MCF 10A (cell line): ENCODE measurements around the gene HOOK1. TPM values are rescaled to one million over a fixed set of nuclear protein-coding genes. Genes with fewer than 3 reads are reported as not detected.

Source experiments
- BruUV-seq: library from RNA; stranded (reverse); fragments of 400-500 nt; replicated peaks from 2 replicates; lab custom pipeline; 2021; lab: Mats Ljungman, UMichigan
- CTCF ChIA-PET: fragments of 300-600 bp; sonication (Branson Sonifier 250); formaldehyde crosslinking; extraction: SDS; loops from one replicate; lab custom pipeline; 2021; ENCODE audit warnings: antibody characterized with exemption, inconsistent platforms; lab: Yijun Ruan, JAX
- POLR2A ChIA-PET: fragments of 300-600, 350-650 bp; sonication (Branson Sonifier 250); formaldehyde crosslinking; extraction: SDS; loops from one replicate; lab custom pipeline; 2020; ENCODE audit warnings: antibody characterized with exemption, inconsistent platforms; lab: Yijun Ruan, JAX
- DNase-seq: peaks from one replicate; pipeline ENCODE4 v3.0.0-alpha.2; 2018; ENCODE audit not compliant: unreplicated experiment
- H3K27ac Mint-ChIP-seq: one replicate; pipeline ENCODE4 v1.8.0; 2022; ENCODE audit warnings: mild to moderate bottlenecking, low read depth, mixed read lengths; ENCODE audit not compliant: unreplicated experiment
- H3K27me3 Mint-ChIP-seq: one replicate; pipeline ENCODE4 v1.8.0; 2022; ENCODE audit warnings: mixed read lengths; ENCODE audit not compliant: insufficient read depth, unreplicated experiment
- H3K36me3 Mint-ChIP-seq: one replicate; pipeline ENCODE4 v1.8.0; 2022; ENCODE audit warnings: mild to moderate bottlenecking, moderate library complexity, mixed read lengths; ENCODE audit not compliant: insufficient read depth, unreplicated experiment
- H3K4me1 Mint-ChIP-seq: one replicate; pipeline ENCODE4 v1.8.0; 2022; ENCODE audit warnings: mixed read lengths; ENCODE audit not compliant: insufficient read depth, unreplicated experiment
- H3K4me3 Mint-ChIP-seq: one replicate; pipeline ENCODE4 v1.8.0; 2022; ENCODE audit warnings: mild to moderate bottlenecking, moderate library complexity, mixed read lengths; ENCODE audit not compliant: unreplicated experiment
- H3K9me3 Mint-ChIP-seq: one replicate; pipeline ENCODE4 v1.8.0; 2022; ENCODE audit warnings: mixed read lengths; ENCODE audit not compliant: unreplicated experiment
- intact Hi-C: fragments of 100-400 bp; cut with micrococcal nuclease; formaldehyde crosslinking; loops from 2 replicates; pipeline ENCODE4 v1.14.1; 2022
- total RNA-seq: library from RNA; stranded (reverse); gene quantifications from 2 replicates; pipeline ENCODE4 v1.2.3, GENCODE V29; 2022
- TF ChIP-seq, protein P1 (sequence below): fragments of 200-600 bp; IDR thresholded peaks from one replicate; pipeline ENCODE4 v1.8.0; 2022; ENCODE audit warnings: antibody characterized with exemption, mild to moderate bottlenecking; ENCODE audit not compliant: unreplicated experiment

Gene HOOK1
- total RNA-seq, 1 experiment from 2014 or later: 25.0 TPM

GRCh38 chr1:59767119-59767518 is 47.6 kb upstream of the HOOK1 start:
- no TSS peak for BruUV-seq
- Mint-ChIP-seq H3K4me1 (peaks cover 19% of the 10 kb centered on the region), H3K27ac (no peak overlapping the region), H3K36me3 (no peaks in the 10 kb centered on the region), H3K27me3 (no peaks in the 10 kb centered on the region), H3K9me3 (no peaks in the 10 kb centered on the region), H3K4me3 (no peak overlapping the region)
- ChIA-PET POLR2A (interaction anchor here (1.6 to 11.0 kb wide), 6 partner anchors 16 to 1014 kb away, joined by 4 to 88 read pairs (median 10); partner anchors contain the start of gene HOOK1), CTCF (interaction anchor here (0.8 to 2.3 kb wide), 3 partner anchors 15 to 182 kb away, joined by 3 to 7 read pairs (median 4); no protein-coding TSS in a partner anchor)
- TF ChIP-seq, protein P1, sequence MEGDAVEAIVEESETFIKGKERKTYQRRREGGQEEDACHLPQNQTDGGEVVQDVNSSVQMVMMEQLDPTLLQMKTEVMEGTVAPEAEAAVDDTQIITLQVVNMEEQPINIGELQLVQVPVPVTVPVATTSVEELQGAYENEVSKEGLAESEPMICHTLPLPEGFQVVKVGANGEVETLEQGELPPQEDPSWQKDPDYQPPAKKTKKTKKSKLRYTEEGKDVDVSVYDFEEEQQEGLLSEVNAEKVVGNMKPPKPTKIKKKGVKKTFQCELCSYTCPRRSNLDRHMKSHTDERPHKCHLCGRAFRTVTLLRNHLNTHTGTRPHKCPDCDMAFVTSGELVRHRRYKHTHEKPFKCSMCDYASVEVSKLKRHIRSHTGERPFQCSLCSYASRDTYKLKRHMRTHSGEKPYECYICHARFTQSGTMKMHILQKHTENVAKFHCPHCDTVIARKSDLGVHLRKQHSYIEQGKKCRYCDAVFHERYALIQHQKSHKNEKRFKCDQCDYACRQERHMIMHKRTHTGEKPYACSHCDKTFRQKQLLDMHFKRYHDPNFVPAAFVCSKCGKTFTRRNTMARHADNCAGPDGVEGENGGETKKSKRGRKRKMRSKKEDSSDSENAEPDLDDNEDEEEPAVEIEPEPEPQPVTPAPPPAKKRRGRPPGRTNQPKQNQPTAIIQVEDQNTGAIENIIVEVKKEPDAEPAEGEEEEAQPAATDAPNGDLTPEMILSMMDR: no peak
- intact Hi-C loops: no loop called here
- DNase-seq: no peak

DNA sequence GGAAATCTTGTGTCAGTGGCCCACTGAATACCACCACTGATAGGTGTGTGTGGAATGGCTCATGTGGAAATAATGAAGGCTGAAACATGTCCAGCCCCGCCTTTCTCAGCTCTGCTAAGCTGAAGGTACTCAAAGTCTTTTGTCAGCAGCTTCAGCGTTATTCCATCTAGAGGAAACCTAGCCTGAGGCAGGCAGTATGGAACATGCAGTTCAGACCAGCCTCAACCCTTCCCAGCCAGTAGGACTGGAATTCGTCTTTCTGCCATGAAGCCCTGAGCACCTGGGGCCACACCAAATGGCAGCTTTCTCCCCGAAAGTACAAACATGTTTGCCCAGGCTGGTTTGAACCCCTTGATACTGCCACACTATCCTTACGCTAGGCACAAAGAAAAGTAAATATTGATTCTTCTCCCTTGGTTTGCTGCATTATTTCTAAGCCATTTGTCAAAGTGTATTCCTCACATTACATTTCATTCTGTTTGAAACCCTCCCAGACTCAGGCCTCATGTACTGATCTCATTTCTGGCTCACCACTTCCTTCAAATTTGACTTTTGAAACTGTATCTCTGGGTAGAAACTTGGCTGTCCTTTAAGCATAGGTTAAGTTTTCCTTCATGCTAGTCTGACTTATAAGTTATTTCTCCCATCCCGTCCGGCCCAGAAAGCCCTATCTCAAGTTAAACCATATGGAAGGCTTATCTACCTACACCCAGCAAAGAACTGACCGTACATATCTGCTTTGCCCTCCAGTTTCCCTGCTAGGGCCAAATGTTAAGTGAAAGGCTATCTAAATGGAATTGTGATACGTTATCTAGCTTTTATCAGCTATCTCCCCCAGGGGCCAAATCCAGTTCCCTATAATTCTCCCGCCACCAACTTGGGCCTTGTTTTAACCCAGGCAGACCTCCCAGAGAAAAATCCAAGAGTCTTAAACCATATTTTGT is 45.7 kb upstream of the HOOK1 start:
- Mint-ChIP-seq H3K36me3 (no peaks in the 10 kb centered on the region), H3K4me1 (peaks cover 19% of the 10 kb centered on the region), H3K27me3 (no peaks in the 10 kb centered on the region), H3K27ac (peak overlapping the region; percentile 7), H3K4me3 (no peak overlapping the region), H3K9me3 (no peaks in the 10 kb centered on the region)
- ChIA-PET CTCF (interaction anchor here (0.6 to 2.3 kb wide), 9 partner anchors 9 to 973 kb away, joined by 3 to 7 read pairs (median 3); no protein-coding TSS in a partner anchor), POLR2A (interaction anchor here (0.6 to 11.0 kb wide), 6 partner anchors 46 to 1016 kb away, joined by 3 to 88 read pairs (median 4); partner anchors contain the start of genes HOOK1 and JUN)
- DNase-seq: no peak
- BruUV-seq: no TSS peak
- TF ChIP-seq, protein P1: no peak
- intact Hi-C loops: no loop called here

GRCh38 chr1:59769736-59770095 is 45.0 kb upstream of the HOOK1 start:
- DNase-seq: no peak

More at GRCh38 chr1:59769736-59770095, 45.0 kb upstream of the HOOK1 start:
- H3K36me3 Mint-ChIP-seq: no peaks in the 10 kb centered on the region
- CTCF ChIA-PET: interaction anchor here (0.6 to 1.3 kb wide), 3 partner anchors 10 to 129 kb away, joined by 3 read pairs; no protein-coding TSS in a partner anchor
- POLR2A ChIA-PET: interaction anchor here (11.0 kb wide), 1 partner anchor 45 kb away, joined by 88 read pairs; the partner anchor contains the start of gene HOOK1
- H3K27ac Mint-ChIP-seq: peak overlapping the region; percentile 7
- BruUV-seq: no TSS peak
- no peaks in the 10 kb centered on the region for H3K9me3 Mint-ChIP-seq
- H3K4me3 Mint-ChIP-seq: no peak overlapping the region
- intact Hi-C loops: no loop called here
- TF ChIP-seq, protein P1: no peak
- no peaks in the 10 kb centered on the region for H3K27me3 Mint-ChIP-seq
- peaks cover 17% of the 10 kb centered on the region for H3K4me1 Mint-ChIP-seq
